K562 (cell line): ENCODE results near the gene ITGB3BP.

ENCODE experiments used
- ESRRA ChIP-seq: fragments of 450-650 bp; IDR thresholded peaks from 2 replicates; pipeline ENCODE4 v1.6.1; 2014; ENCODE audit warnings: low read depth, mild to moderate bottlenecking, moderate library complexity, borderline replicate concordance
- FOS ChIP-seq: IDR thresholded peaks from 3 replicates; pipeline ENCODE4 v1.6.1; 2011; ENCODE audit not compliant: insufficient read length; ENCODE audit errors: extremely low read depth
- NR2C2 ChIP-seq, 2 experiments: fragments of 200-800 bp in 1 of 2; sonication (Bioruptor generic) in 1 of 2; sonication (generic) in 1 of 2; formaldehyde crosslinking in 1 of 2; IDR thresholded peaks; 2 replicates each; pipeline versions ENCODE4 v1.6.1 to v1.8.0; 2016 to 2022; ENCODE audit warnings: mild to moderate bottlenecking in 1 of 2, missing compliant biosample characterization in 1 of 2, missing genetic modification characterization in 1 of 2, missing genetic modification reagents in 1 of 2
- POLR2A ChIP-seq: fragments of 450-650 bp; conservative IDR thresholded peaks from 2 replicates; pipeline ENCODE4 v1.6.1; 2016
- POLR2AphosphoS5 ChIP-seq: IDR thresholded peaks from 2 replicates; pipeline ENCODE4 v1.6.1; 2011; ENCODE audit warnings: mild to moderate bottlenecking, low read depth, low read length, moderate library complexity; ENCODE audit not compliant: control insufficient read depth, insufficient read depth
- YY1 ChIP-seq, 3 experiments: IDR thresholded peaks; 2 replicates each; pipeline ENCODE4 v1.6.1; 2011; ENCODE audit warnings: low read length in 2 of 3, mild to moderate bottlenecking in 2 of 3, moderate library complexity in 2 of 3, borderline replicate concordance in 1 of 3, control low read depth in 1 of 3, low read depth in 1 of 3; ENCODE audit not compliant: insufficient read depth in 3 of 3, insufficient replicate concordance in 2 of 3, control insufficient read depth in 1 of 3, insufficient read length in 1 of 3; ENCODE audit errors: extremely low read depth in 1 of 3
- ZNF764 ChIP-seq: fragments of 250-450 bp; sonication (Bioruptor Pico); IDR thresholded peaks from 2 replicates; pipeline ENCODE4 v1.4.0; 2020; ENCODE audit warnings: low read depth, mild to moderate bottlenecking, moderate library complexity

GRCh38 chr1:63403386-63403785, 119.6 kb downstream of the ITGB3BP start:
- TF ChIP-seq POLR2AphosphoS5 (no peak), POLR2A (no peak), ZNF764 (CRISPR knock-in tag) (no peak), FOS (no peak), NR2C2 (CRISPR knock-in tag; IDR thresholded peaks at IDR 0.05) (no peak), NR2C2 (tag; IDR thresholded peaks at IDR 0.05) (no peak), ESRRA (no peak; the same call in 1 of the 2 replicates), YY1 (IDR thresholded peaks at IDR 0.05; ENCODE audit: borderline replicate concordance in 1 of 3, control insufficient read depth in 1 of 3, extremely low read depth in 1 of 3, insufficient read depth in 3 of 3, insufficient read length in 1 of 3, insufficient replicate concordance in 2 of 3, low read depth in 1 of 3, low read length in 2 of 3) (no peak)
